GM11168 (cell line): ENCODE data around the gene ST6GALNAC3.
"Not testable (repeated sequence)": the region's sequence is repeated elsewhere in the genome, so short reads cannot be mapped to it uniquely, and the experiment has no call there.

ENCODE experiments used
- in situ Hi-C: fragments of 300-500 bp; cut with MboI; formaldehyde crosslinking; loops from one replicate; pipeline ENCODE4 v1.12.0; 2022; ENCODE audit warnings: low sequenced_read_pairs; ENCODE audit not compliant: unreplicated experiment

The ST6GALNAC3 gene

DNA sequence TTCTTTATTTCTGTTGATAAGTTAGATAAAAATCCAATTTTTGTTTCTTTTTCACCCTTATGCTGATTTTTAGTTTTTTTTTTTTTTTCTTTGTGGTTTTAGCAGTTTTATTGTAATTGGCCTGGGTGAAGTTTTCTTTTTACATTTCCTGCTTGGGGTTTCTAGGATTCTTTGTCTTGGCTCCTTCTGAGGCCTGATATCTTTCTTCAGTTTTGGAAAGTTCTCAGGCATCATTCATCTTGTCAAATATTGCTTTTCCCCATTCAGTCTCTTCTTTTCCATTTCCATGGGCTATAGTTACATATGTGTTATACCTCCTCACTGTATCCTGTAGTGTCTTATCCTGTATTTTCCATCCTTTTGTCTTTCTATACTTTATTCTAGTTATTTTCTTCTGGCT, 28.5 kb downstream of the ST6GALNAC3 start:
- in situ Hi-C loops, result no loop called here

DNA sequence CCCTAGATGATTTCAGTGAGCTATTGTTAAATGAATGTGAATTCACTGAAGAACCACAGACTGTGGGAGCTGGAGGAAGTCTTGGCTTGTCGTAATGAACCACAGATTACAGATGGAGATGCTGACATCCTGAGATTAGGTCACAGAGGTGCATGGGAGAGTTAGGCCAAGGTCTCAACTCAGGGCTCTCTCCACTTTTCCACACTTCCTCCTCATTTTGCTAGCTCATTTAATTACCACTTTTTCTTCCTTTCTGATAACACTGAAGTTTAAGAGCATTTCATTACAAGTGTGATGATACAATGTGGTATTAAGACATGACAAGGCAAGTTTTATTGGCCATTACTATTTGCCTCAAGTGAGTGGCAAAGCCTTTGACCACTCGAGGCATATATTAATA, 30.8 kb downstream of the ST6GALNAC3 start:
- in situ Hi-C loops, result no loop called here

DNA sequence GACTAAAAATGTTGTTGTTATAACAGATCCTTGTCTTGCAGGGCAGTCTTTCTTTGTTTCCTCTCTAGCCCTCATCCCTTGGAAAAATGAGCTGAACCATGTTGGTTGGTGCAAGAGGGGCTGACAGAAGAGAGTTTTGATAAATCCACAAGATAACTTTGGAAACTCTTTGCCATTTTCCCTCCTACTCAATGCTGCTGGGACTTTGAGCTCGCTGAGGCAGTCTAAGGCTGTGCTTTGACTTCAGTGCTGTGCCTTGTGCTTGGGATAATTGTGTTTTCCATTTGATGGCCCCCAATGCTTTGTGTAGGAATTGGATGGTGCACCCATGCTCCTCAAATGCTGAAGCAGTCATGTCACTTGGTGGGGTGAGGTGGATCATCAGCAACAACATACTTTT, 31.7 kb downstream of the ST6GALNAC3 start:
- in situ Hi-C loops, result no loop called here

GRCh38 chr1:76106719-76107235, 32.2 kb downstream of the ST6GALNAC3 start:
- in situ Hi-C loops, result no loop called here

- in situ Hi-C loops, result no loop called here
These were observed 34.9 kb downstream of the ST6GALNAC3 start for GRCh38 chr1:76109404-76109803.

DNA sequence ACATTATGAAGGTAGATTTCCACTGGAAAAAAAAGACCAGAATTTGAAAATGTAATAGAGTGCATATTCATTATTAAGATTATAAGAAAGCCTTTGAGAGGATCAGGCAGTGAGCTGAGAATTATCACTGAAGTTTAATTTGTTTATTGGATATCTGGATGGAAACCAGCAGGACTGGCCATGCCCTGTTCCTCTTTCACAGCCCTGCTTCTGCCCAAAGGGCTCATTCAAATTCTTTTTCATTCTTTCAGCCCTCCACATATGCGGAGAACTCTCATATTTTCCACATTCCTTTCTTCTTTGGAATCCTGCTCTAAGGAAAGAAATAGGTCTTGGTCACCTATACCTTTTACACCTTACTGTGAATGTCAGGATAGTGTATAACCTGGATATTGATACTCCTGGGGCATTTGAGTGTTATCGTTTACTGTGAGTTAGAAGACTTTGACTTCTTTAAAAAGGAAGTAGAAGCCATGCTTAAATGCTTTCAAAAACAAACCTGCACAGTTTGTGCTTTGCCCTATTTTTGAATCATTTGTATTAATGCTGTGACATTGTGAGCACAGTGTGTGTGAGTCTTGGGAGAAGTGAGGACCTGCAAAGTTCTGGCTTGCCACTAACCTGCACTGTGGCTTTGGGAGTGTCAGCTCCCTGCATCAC, 35.5 kb downstream of the ST6GALNAC3 start:
- in situ Hi-C loops, result no loop called here

GRCh38 chr1:76110666-76111065, 36.1 kb downstream of the ST6GALNAC3 start:
- in situ Hi-C loops, result no loop called here

- in situ Hi-C loops, result not testable (repeated sequence)
These were observed 37.8 kb downstream of the ST6GALNAC3 start for GRCh38 chr1:76112321-76112720.

GRCh38 chr1:76113446-76113845, 38.9 kb downstream of the ST6GALNAC3 start:
- in situ Hi-C loops, result no loop called here

DNA sequence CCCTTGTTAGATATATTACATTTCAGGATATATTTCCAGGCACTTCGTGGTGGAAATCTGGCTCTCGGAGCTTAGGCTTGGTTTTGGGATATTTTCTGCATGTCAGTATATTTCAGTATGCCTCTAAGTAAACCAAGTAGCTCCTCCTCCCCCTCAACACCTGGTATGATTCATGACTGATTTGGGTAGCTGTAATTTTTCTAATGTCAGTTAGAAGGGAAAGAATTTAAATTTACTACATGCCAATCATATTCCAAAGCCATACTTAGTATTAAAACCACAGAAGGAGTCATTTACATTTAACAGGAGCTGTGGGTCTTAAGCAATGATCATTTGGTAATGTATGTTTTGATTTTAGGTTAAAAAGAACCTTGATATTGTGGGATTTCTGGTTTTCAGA, 40.6 kb downstream of the ST6GALNAC3 start:
- in situ Hi-C loops, result no loop called here

DNA sequence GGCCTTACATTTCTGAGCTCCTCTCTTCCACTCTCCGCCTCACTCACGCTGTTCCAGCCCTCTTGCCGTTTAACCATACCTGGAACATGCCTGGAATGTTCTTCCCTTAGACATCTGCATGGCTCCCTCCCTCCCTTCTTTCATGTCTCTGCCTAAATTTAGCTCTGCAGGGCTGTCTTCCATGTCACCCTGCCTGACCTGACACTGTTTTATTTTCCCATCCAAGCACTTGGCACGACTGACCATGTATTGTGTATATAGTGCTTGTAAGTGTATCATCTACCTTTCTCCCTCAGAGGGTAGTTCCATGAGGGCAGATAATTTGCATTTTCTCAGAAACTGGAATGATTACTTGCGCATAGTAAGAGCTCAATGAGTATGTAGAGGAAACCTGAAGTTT, 47.3 kb downstream of the ST6GALNAC3 start:
- in situ Hi-C loops, result no loop called here

DNA sequence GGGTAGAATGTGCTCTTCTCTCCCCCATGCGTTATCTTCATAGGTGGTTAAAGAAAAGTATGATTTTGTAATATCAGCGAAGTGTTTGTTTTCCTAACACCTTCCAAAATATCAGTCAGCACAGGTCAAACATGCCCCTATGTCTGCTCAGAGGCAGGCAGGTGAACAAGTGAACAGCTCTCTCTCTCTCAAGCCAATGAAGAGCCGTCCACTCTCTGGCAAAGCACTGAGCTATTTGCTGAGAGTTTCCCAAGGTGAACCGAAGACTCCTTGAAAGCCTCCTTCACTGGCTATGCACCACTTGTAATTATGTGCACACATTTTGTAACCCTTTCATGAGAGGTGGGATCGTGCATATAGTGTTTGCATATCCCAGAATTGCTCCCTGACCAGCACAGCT, 47.7 kb downstream of the ST6GALNAC3 start:
- in situ Hi-C loops, result no loop called here

GRCh38 chr1:76123411-76124064, 49.0 kb downstream of the ST6GALNAC3 start:
- in situ Hi-C loops, result not testable (repeated sequence)

DNA sequence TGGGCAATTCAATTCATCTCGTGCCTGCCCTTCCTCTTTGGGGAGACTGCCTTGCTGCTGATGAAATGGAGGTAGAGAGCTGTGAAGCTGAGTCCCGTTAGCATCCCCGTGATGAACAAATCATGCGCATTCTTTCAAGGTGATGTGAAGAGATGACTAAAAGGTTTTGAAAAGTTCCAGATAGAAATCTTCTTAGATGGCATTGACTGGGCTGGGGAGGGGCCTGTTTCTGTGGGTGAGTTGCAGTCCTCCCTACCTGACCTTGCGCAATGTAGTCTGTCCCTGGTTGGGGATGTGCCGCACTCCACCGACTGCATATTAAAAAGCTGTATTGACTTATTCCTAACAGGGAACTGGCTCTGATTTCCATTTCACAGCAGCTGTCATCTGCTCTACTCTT, 49.6 kb downstream of the ST6GALNAC3 start:
- in situ Hi-C loops, result no loop called here

DNA sequence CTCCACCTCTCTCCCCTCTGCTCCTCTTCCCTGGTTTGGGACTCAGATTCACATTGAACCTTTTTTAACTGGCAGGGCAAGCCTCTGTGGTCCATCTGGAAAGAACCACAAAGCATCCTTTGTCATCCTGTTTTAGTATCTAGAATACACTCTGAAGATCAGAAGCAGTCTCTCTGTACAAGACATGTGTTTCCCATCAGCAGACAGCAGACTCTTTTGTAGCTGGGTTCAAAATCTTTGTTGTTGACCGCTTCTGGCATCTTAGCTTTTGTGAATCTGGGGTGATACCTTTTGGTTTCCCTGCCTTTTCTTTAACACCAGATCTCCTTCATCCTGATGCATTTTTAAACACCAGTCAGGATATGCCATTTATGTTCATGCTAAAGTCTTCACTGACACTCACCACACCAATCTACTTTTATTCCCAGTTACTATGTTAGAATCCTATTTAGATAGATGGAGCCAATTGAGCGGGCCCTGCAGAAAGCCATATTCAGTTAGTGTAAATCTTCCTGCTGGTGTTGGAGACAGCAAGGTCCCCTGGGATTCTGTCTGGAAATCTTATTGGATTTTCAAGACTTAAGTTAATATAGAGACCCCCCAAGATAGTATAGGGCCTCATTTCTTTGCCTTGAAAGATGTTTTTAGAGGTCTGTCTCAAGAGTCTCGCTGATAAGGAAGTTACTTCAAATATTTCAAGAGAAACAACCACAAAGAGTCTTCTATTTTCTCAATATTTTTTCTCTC, 51.1 kb downstream of the ST6GALNAC3 start:
- in situ Hi-C loops, result no loop called here

- in situ Hi-C loops, result no loop called here
These were observed 53.5 kb downstream of the ST6GALNAC3 start for GRCh38 chr1:76128096-76128495.

DNA sequence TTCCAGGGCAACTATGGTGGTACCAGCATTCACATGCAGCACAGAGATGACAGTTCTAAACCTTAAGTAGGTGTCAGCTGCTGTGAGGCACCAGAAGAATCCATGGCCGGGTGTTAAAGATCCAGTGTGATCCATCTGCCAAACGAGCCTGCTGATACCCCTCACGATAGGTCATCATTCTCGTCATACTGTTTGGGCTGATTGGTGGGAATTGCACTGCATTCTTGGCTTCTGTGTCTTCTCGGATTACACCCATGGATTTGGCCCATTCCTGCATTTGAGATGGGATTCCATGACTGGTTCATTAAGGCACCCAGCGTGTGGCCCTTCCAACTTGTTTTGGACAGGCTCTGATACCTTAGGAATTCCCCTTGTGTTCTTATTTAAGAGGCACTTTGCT, 55.2 kb downstream of the ST6GALNAC3 start:
- in situ Hi-C loops, result no loop called here

GRCh38 chr1:76130992-76131391, 56.4 kb downstream of the ST6GALNAC3 start:
- in situ Hi-C loops, result no loop called here

- in situ Hi-C loops, result no loop called here
These were observed 59.4 kb downstream of the ST6GALNAC3 start for GRCh38 chr1:76133977-76134376.

GRCh38 chr1:76135835-76136234, 61.3 kb downstream of the ST6GALNAC3 start:
- in situ Hi-C loops, result no loop called here

GRCh38 chr1:76136894-76137293, 62.3 kb downstream of the ST6GALNAC3 start:
- in situ Hi-C loops, result no loop called here
